ENCODE results near the gene BTBD17. TPM values are rescaled to one million over a fixed set of nuclear protein-coding genes. Genes with fewer than 3 reads are reported as not detected.

Gene BTBD17
- total RNA-seq, 1 donor from 2014 or later: not detected

Other genes with a start within 250 kb of the BTBD17 start
- 3,826 and 4,570 TPM in 2 replicates for gene RPL38, start 158.2 kb downstream of the BTBD17 start, total RNA-seq
- 0.40 and 0.44 TPM in 2 replicates for gene TTYH2, start 148.3 kb downstream of the BTBD17 start, total RNA-seq
- gene DNAI2, start 87.6 kb downstream of the BTBD17 start, total RNA-seq: not detected in 2 replicates
- gene KIF19, start 35.6 kb downstream of the BTBD17 start, total RNA-seq: under 0.01 and 0.44 TPM in 2 replicates
- gene GPR142, start 5.6 kb upstream of the BTBD17 start, total RNA-seq: not detected in 2 replicates
- 0.22 and 0.40 TPM in 2 replicates for gene GPRC5C, start 70.2 kb upstream of the BTBD17 start, total RNA-seq
- not detected in 2 replicates for gene CD300A, start 104.8 kb upstream of the BTBD17 start, total RNA-seq
- not detected in 2 replicates for gene CD300LB, start 169.6 kb upstream of the BTBD17 start, total RNA-seq
- gene CD300C, start 184.2 kb upstream of the BTBD17 start, total RNA-seq: not detected in 2 replicates
- gene CD300H, start 205.6 kb upstream of the BTBD17 start, total RNA-seq: not detected in 2 replicates
- not detected in 2 replicates for gene CD300LD, start 230.4 kb upstream of the BTBD17 start, total RNA-seq

All from lung microvascular endothelial cell (primary cell).